Endodermal cell (in vitro differentiated cells): ENCODE data around the gene SLC32A1. TPM values are rescaled to one million over a fixed set of nuclear protein-coding genes. Genes with fewer than 3 reads are reported as not detected.

ENCODE experiments used
- DNase-seq: peaks from one replicate; pipeline ENCODE4 v3.0.0-alpha.2; 2017
- H3K27ac ChIP-seq: 2 replicates; pipeline ENCODE4 v1.5.1; 2013; ENCODE audit warnings: mild to moderate bottlenecking, low read depth, low read length, moderate library complexity
- H3K27me3 ChIP-seq: 2 replicates; pipeline ENCODE4 v1.6.1; 2013; ENCODE audit warnings: mild to moderate bottlenecking, low read length, moderate library complexity; ENCODE audit not compliant: insufficient read depth, control insufficient read depth, poor library complexity, severe bottlenecking
- H3K36me3 ChIP-seq: 2 replicates; pipeline ENCODE4 v1.7.0; 2013; ENCODE audit warnings: mild to moderate bottlenecking, low read length, moderate library complexity; ENCODE audit not compliant: control insufficient read depth, insufficient read depth
- H3K4me1 ChIP-seq: one replicate; pipeline ENCODE4 v1.7.0; 2013; ENCODE audit warnings: low read length; ENCODE audit not compliant: control insufficient read depth, insufficient read depth
- H3K4me3 ChIP-seq: 2 replicates; pipeline ENCODE4 v1.5.1; 2013; ENCODE audit warnings: mild to moderate bottlenecking, low read length, moderate library complexity
- H3K9ac ChIP-seq: 2 replicates; pipeline ENCODE4 v1.6.1; 2013; ENCODE audit warnings: mild to moderate bottlenecking, low read length, moderate library complexity; ENCODE audit not compliant: poor library complexity, severe bottlenecking; ENCODE audit errors: extremely low read depth
- H3K9me3 ChIP-seq: 2 replicates; pipeline ENCODE4 v1.6.1; 2013; ENCODE audit warnings: mild to moderate bottlenecking, low read length, moderate library complexity; ENCODE audit not compliant: control insufficient read depth
- H3K27ac Mint-ChIP-seq: 2 replicates; pipeline ENCODE4 v1.8.0; 2020; ENCODE audit warnings: mixed read lengths
- H3K27me3 Mint-ChIP-seq: 2 replicates; pipeline ENCODE4 v1.8.0; 2021; ENCODE audit warnings: mild to moderate bottlenecking, mixed read lengths; ENCODE audit not compliant: insufficient read depth
- H3K36me3 Mint-ChIP-seq: 2 replicates; pipeline ENCODE4 v1.8.0; 2020; ENCODE audit warnings: low read depth, mixed read lengths
- H3K4me1 Mint-ChIP-seq: 2 replicates; pipeline ENCODE4 v1.8.0; 2020; ENCODE audit warnings: mixed read lengths
- H3K4me3 Mint-ChIP-seq: 2 replicates; pipeline ENCODE4 v1.8.0; 2020; ENCODE audit warnings: mild to moderate bottlenecking, moderate library complexity, mixed read lengths
- H3K9me3 Mint-ChIP-seq: 2 replicates; pipeline ENCODE4 v1.8.0; 2020; ENCODE audit warnings: mild to moderate bottlenecking, mixed read lengths
- WGBS, 2 experiments: methylation state at CpG; one replicate each; pipeline versions ENCODE4 v1.1.5 to v1.1.7; 2013; ENCODE audit warnings: missing lambda C conversion rate in 2 of 2, mixed read lengths in 1 of 2; ENCODE audit not compliant: insufficient coverage in 1 of 2, insufficient read length in 1 of 2; 5-methylcytosine and 5-hydroxymethylcytosine counted together
- total RNA-seq, 2 donors: library from RNA; stranded (reverse); fragmentation: NEBNext Ultra II Directional in 1 of 2; extraction: Animal tissue kit (Norgen Biotek cat#: 25700) in 1 of 2; gene quantifications; 2 replicates in 1 of 2; 3 replicates in 1 of 2; pipeline ENCODE4 v1.2.1, GENCODE V29; 2021
- TF ChIP-seq, protein P1 (sequence below): fragments of 200-600 bp; sonication (generic); conservative IDR thresholded peaks from 2 replicates; pipeline ENCODE4 v1.5.0; 2021; ENCODE audit warnings: antibody characterized with exemption, mild to moderate bottlenecking

SLC32A1 gene
- total RNA-seq, 2 donors from 2014 or later = not detected

DNA sequence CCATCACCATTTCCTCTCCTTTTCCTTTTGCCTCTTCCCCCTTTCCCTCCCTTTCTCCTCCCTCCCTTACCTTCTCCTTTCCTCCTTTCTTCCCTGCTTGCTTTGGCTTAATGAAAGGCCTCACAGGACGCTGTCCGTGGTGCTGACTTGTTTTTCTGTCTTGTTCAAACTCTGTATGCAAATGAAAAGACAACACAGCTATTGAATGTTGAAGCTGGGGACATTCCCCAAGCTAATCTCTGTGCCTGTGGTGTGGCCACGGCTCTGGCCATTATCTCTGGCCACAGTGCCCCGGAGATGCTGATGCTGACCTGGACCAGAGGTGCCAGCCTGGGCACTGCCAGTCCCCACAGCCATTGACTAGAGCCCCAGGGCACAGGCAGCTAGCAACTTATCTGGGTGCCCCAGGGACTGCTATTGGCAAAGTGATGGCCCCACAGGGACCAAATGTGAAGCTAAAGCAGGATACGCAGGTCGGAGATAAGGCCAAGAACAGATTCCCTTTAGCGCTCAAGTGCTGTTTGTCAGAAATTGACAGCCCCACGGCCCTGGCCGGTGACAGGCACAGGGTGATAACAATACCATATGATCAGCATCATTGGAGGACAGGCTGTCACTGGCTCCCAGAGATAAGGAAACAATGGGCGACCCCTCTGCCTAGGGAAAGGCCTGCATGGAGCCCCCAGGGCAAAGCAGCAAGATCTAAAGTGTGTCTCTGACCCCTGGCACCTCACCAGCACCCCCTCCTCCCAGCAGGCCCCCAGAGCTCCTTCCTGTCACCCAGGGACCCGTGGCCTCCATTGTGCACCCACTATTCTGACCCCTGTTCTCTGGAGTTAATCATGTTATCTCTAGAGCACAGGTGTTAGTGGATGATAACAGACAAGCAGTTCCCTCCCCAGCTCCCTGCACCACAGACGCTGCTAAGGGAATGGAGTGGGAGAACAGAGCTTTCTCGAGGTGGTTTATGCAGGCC lies 31.6 kb upstream of the SLC32A1 start:
- WGBS, 2 experiments = 38 to 40% methylated on average over 10 to 13 of the region's 13 CpGs
- TF ChIP-seq, protein P1, sequence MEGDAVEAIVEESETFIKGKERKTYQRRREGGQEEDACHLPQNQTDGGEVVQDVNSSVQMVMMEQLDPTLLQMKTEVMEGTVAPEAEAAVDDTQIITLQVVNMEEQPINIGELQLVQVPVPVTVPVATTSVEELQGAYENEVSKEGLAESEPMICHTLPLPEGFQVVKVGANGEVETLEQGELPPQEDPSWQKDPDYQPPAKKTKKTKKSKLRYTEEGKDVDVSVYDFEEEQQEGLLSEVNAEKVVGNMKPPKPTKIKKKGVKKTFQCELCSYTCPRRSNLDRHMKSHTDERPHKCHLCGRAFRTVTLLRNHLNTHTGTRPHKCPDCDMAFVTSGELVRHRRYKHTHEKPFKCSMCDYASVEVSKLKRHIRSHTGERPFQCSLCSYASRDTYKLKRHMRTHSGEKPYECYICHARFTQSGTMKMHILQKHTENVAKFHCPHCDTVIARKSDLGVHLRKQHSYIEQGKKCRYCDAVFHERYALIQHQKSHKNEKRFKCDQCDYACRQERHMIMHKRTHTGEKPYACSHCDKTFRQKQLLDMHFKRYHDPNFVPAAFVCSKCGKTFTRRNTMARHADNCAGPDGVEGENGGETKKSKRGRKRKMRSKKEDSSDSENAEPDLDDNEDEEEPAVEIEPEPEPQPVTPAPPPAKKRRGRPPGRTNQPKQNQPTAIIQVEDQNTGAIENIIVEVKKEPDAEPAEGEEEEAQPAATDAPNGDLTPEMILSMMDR = no peak
- Mint-ChIP-seq H3K4me3 (no peak overlapping the region), H3K27me3 (peaks cover 54% of the 10 kb centered on the region), H3K27ac (no peak overlapping the region), H3K36me3 (no peaks in the 10 kb centered on the region), H3K9me3 (no peaks in the 10 kb centered on the region), H3K4me1 (no peaks in the 10 kb centered on the region)
- Histone ChIP-seq H3K9me3 (no peaks in the 10 kb centered on the region), H3K36me3 (no peaks in the 10 kb centered on the region), H3K4me3 (no peak overlapping the region), H3K4me1 (peaks cover 4% of the 10 kb centered on the region), H3K9ac (no peak overlapping the region), H3K27ac (no peak overlapping the region), H3K27me3 (peaks cover 43% of the 10 kb centered on the region)
- DNase-seq = peak; percentile 97

DNA sequence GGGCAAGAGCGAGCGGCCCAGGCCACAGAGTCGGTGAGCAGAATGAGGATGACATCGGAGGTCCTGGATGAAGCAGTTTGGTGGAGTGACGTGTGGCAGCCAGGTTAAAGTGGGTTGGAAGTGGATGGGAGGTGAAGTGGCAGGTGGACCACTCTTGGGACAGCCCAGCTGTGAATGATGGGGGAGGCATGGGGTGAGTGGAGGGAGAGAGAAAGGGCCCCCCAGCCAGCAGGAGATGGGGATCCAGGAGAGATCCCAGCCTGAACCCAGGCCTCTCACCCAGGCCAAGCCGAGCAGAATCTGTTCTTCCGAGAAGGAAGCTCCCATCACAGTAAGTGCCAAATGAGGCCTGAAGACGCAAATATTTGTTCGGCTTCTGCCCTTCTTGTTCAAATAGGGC lies 27.0 kb upstream of the SLC32A1 start:
- no peaks in the 10 kb centered on the region for H3K4me1 Mint-ChIP-seq
- TF ChIP-seq, protein P1 = no peak
- H3K27ac Mint-ChIP-seq = no peak overlapping the region
- Histone ChIP-seq H3K4me1 (peaks cover 4% of the 10 kb centered on the region), H3K36me3 (no peaks in the 10 kb centered on the region), H3K4me3 (no peak overlapping the region), H3K27me3 (peaks cover 37% of the 10 kb centered on the region), H3K27ac (no peak overlapping the region), H3K9ac (no peak overlapping the region), H3K9me3 (no peaks in the 10 kb centered on the region)
- WGBS, 2 experiments = 89 to 90% methylated on average over 9 of the region's 9 CpGs
- H3K4me3 Mint-ChIP-seq = no peak overlapping the region
- H3K9me3 Mint-ChIP-seq = no peaks in the 10 kb centered on the region
- no peak for DNase-seq
- H3K27me3 Mint-ChIP-seq = peaks cover 30% of the 10 kb centered on the region
- no peaks in the 10 kb centered on the region for H3K36me3 Mint-ChIP-seq

DNA sequence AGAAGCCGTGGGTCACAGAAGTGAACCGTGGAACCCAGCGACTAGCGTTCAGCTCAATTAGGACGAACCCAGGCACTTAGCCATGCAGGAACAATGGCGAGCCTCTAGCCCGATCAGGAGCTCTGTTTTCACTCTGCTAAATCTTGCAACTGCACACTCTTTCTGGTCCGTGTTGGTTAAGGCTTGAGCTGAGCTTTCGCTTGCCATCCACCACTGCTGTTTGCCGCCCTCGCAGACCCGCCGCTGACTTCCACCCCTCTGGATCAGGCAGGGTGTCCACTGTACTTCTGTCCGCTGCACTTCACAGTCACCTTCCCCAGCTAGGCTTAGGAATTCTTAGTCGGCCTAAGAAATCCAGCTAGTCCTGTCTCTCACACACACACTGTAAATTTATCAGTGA lies 25.7 kb upstream of the SLC32A1 start:
- no peak overlapping the region for H3K27ac ChIP-seq
- H3K4me1 Mint-ChIP-seq = no peaks in the 10 kb centered on the region
- H3K36me3 Mint-ChIP-seq = no peaks in the 10 kb centered on the region
- TF ChIP-seq, protein P1 = no peak
- no peak overlapping the region for H3K4me3 ChIP-seq
- no peak overlapping the region for H3K4me3 Mint-ChIP-seq
- no peaks in the 10 kb centered on the region for H3K4me1 ChIP-seq
- no peaks in the 10 kb centered on the region for H3K9me3 ChIP-seq
- H3K27me3 Mint-ChIP-seq = peaks cover 39% of the 10 kb centered on the region
- peaks cover 37% of the 10 kb centered on the region for H3K27me3 ChIP-seq
- H3K9ac ChIP-seq = no peak overlapping the region
- no peak for DNase-seq
- no peaks in the 10 kb centered on the region for H3K36me3 ChIP-seq
- no peak overlapping the region for H3K27ac Mint-ChIP-seq
- WGBS, 2 experiments = 80 to 86% methylated on average over 14 to 15 of the region's 15 CpGs
- no peaks in the 10 kb centered on the region for H3K9me3 Mint-ChIP-seq
